Sigmoid colon (tissue), 4 donors: ENCODE results near the gene RAP2A.

Experiments
- CTCF ChIP-seq, 4 experiments: fragments of 450-650 bp in 3 of 4; fragments of 200-600 bp in 1 of 4; IDR thresholded peaks; one replicate each; pipeline ENCODE4 v1.5.1; 2016 to 2019; ENCODE audit warnings: antibody characterized with exemption in 4 of 4, mild to moderate bottlenecking in 3 of 4, moderate library complexity in 2 of 4
- EP300 ChIP-seq, 4 donors: sonication (generic); formaldehyde crosslinking; IDR thresholded peaks; one replicate each; pipeline ENCODE4 v1.6.1; 2017; ENCODE audit warnings: antibody characterized with exemption in 4 of 4

GRCh38 chr13:97471711-97472110 lies 37.7 kb downstream of the RAP2A start:
- TF ChIP-seq CTCF (IDR thresholded peaks at IDR 0.05), result no peak
- no peak for TF ChIP-seq EP300 (IDR thresholded peaks at IDR 0.05)
